ENCODE data around the gene CD300LD.
"Not testable (repeated sequence)": the region's sequence is repeated elsewhere in the genome, so short reads cannot be mapped to it uniquely, and the experiment has no call there.

Gene CD300LD

DNA sequence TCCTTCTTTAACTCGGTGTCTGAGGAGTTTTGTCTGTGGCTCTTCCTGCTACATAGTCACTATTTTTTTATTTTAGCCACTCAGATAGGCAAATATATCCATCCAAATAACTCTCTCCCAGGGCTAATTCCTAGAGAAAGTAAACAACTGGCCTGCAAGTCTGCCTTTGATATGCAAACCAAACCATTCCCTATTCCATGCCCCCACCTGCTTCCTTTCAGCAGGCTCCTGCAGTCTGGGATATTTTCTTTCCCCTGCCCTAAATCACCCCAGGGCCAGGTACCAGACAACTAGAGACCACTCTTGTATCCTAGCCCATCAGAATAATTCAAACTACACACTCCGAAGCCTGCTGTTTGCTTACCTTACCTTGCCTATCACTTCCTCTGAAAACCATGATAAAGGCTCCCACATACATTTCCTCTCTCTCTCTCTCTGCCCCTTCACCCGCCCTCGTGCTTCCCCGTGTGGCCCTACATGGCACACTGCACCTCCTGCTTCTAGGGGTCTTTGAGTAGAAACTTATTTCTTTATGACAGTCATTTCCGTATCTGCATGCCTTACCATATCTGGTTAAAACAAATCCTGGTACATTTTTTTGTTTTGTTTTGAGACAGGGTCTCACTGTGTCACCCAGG, 33.1 kb downstream of the CD300LD start:
- TF ChIP-seq, protein P1, sequence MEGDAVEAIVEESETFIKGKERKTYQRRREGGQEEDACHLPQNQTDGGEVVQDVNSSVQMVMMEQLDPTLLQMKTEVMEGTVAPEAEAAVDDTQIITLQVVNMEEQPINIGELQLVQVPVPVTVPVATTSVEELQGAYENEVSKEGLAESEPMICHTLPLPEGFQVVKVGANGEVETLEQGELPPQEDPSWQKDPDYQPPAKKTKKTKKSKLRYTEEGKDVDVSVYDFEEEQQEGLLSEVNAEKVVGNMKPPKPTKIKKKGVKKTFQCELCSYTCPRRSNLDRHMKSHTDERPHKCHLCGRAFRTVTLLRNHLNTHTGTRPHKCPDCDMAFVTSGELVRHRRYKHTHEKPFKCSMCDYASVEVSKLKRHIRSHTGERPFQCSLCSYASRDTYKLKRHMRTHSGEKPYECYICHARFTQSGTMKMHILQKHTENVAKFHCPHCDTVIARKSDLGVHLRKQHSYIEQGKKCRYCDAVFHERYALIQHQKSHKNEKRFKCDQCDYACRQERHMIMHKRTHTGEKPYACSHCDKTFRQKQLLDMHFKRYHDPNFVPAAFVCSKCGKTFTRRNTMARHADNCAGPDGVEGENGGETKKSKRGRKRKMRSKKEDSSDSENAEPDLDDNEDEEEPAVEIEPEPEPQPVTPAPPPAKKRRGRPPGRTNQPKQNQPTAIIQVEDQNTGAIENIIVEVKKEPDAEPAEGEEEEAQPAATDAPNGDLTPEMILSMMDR (IDR thresholded peaks at IDR 0.05; ENCODE audit: borderline replicate concordance, control extremely low read depth, extremely low read depth, insufficient read depth, missing control alignments), result no peak
- DNase-seq (ENCODE audit: low spot score), result no peak
- in situ Hi-C loops (cut with MboI; ENCODE audit: low sequenced_read_pairs, unreplicated experiment), result no loop called here

DNA sequence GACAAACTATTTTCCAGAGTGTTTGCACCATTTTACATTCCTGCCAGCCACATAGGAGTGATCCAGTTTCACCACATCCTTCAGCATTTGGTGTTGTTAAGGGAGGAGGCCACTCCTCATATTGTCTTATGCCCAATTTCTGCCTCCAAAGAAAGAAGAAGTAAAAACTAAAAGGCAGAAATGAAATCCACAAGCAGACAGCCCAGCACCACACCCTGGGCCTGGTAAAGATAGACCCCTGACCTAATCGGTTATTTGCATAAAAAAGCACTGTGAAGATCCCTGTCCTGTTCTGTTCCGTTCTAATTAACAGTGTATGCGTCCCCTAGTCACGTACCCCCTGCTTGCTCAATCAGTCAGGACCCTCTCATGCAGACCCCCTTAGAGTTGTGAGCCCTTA, 33.7 kb downstream of the CD300LD start:
- in situ Hi-C loops (cut with MboI; ENCODE audit: low sequenced_read_pairs, unreplicated experiment); DNase-seq (ENCODE audit: low spot score): not testable (repeated sequence)

DNA sequence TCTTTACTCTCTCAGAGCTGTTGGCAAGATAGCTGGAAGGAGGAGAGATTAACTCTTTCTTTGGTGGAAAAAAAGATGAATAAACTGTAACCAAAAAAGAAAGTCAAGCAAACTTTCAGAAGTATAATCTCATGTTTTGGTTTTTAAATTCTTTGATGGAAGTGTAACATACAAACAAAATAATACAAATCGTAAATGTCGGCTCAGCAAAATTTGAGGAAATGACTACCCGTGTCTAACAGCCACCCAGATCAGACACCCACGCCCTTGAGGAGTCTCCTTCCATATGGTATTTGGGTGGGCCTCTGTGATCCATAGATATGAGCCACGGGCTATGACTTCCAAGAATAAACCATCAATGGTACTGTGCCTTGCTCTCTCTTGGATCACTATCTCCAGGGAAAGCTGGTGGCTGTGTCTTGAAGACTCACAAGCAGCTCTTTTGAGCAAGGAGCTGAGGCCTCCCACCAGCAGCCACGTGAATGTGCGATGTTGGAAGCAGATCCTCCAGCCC, 36.6 kb downstream of the CD300LD start:
- TF ChIP-seq, protein P1 (IDR thresholded peaks at IDR 0.05; ENCODE audit: borderline replicate concordance, control extremely low read depth, extremely low read depth, insufficient read depth, missing control alignments), result no peak
- in situ Hi-C loops (cut with MboI; ENCODE audit: low sequenced_read_pairs, unreplicated experiment), result no loop called here

DNA sequence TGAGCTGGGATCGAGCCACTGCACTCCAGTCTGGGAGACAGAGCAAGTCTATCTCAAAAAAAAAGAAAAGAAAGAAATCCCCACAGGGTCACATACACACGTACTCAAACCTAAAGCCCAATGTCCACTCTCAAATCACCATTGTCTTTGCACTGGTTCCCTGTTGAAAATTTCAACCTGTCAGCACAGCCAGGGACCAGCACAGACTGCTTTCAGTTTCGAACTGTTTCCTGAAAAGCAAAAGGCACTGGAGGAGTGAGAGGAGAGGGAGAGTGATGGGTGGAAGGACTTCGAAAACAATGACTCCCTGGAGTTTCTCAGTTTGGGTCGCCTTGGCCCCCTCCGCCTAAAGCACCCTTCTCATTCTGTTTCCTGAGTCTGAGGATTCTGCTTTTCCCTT, 37.2 kb downstream of the CD300LD start:
- in situ Hi-C loops (cut with MboI; ENCODE audit: low sequenced_read_pairs, unreplicated experiment), result no loop called here
- DNase-seq (ENCODE audit: low spot score), result no peak
- TF ChIP-seq, protein P1 (IDR thresholded peaks at IDR 0.05; ENCODE audit: borderline replicate concordance, control extremely low read depth, extremely low read depth, insufficient read depth, missing control alignments), result no peak

More for the DNA sequence above, 36.6 kb downstream of the CD300LD start:
- DNase-seq (ENCODE audit: low spot score), result no peak

DNA sequence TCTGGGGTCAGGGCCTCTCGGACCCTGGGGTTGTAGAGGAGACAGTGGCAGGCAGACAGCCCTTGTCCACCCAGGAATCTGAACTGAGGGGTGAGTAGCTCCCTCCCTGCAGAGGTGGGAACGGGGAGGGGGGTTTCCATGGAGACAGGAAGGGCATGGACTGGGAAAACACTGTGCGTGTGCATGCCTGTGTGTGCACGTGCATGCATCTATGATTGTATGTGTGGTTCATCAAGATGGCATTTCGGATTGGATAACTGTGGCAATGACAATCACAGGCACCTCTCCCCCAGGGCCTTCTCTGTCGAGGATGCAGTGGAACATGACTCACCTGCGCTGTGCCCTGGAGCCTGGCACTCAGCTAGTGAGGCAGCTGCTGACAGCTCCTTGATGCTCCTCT, 40.0 kb downstream of the CD300LD start:
- in situ Hi-C loops (cut with MboI; ENCODE audit: low sequenced_read_pairs, unreplicated experiment), result no loop called here
- DNase-seq (ENCODE audit: low spot score), result no peak
- TF ChIP-seq, protein P1 (IDR thresholded peaks at IDR 0.05; ENCODE audit: borderline replicate concordance, control extremely low read depth, extremely low read depth, insufficient read depth, missing control alignments), result no peak

DNA sequence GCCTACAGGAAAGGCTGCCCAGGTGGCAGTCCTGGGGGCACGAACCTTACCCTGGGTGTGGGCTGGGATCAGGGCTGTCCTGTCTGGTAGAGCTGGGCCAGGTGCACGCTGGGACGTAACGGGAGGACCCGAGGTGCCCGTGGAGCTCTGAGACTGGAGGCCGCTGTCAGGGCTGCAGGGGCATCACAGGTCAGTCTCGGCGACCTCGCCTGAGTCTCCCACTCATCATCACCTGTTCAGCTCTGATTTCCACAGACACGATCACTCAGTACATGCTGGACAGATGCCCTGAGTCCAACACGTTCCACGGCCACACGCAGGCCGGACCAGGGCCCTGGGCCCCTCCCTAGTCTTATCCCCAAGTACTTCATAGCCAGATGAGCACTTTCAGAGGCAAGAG, 41.5 kb downstream of the CD300LD start:
- DNase-seq (ENCODE audit: low spot score), result no peak
- TF ChIP-seq, protein P1 (IDR thresholded peaks at IDR 0.05; ENCODE audit: borderline replicate concordance, control extremely low read depth, extremely low read depth, insufficient read depth, missing control alignments), result no peak
- in situ Hi-C loops (cut with MboI; ENCODE audit: low sequenced_read_pairs, unreplicated experiment), result no loop called here

DNA sequence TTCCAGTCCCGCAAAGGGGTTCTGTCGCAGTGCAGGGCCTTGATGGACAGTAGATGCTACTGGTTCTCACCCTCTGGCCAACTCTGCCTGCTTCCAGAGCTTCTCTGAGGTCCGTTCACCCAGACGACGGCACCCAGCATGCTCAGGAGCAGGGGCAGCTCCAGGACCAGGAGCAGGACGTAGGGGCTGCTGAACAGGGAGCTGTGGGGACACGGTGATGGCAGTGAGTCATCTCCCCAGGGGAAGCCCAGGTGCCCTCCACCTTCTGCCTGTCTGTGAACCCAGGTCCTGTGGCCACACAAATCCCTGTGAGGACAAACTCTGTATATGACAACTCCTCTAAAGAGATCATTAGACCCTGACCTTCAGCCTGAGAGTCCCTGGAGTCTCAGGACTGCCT, 42.7 kb downstream of the CD300LD start:
- TF ChIP-seq, protein P1 (IDR thresholded peaks at IDR 0.05; ENCODE audit: borderline replicate concordance, control extremely low read depth, extremely low read depth, insufficient read depth, missing control alignments), result no peak
- no peak for DNase-seq (ENCODE audit: low spot score)
- in situ Hi-C loops (cut with MboI; ENCODE audit: low sequenced_read_pairs, unreplicated experiment), result no loop called here

All from GM13976 (cell line).